ENCODE data around the gene SHC1.

SHC1 gene

DNA sequence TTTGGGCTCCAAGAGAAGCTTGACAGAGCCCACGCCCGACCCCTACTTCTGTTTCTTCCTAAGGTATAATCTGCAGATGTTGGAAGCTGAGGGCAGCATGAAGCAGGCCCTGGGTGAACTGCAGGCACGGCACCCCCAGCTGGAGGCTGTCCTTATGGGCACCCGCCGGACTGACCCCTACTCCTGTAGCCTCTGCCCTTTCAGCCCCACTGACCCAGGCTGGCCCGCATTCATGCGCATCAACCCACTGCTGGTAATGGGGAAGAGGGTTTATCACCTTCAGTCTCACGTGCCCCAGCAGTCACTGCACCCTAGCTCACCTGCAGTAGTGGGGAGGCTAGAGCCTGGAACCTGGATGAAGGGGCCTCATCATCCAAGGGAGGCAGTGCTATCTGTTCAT, 19.7 kb upstream of the SHC1 start:
- TF ChIP-seq, protein P1, sequence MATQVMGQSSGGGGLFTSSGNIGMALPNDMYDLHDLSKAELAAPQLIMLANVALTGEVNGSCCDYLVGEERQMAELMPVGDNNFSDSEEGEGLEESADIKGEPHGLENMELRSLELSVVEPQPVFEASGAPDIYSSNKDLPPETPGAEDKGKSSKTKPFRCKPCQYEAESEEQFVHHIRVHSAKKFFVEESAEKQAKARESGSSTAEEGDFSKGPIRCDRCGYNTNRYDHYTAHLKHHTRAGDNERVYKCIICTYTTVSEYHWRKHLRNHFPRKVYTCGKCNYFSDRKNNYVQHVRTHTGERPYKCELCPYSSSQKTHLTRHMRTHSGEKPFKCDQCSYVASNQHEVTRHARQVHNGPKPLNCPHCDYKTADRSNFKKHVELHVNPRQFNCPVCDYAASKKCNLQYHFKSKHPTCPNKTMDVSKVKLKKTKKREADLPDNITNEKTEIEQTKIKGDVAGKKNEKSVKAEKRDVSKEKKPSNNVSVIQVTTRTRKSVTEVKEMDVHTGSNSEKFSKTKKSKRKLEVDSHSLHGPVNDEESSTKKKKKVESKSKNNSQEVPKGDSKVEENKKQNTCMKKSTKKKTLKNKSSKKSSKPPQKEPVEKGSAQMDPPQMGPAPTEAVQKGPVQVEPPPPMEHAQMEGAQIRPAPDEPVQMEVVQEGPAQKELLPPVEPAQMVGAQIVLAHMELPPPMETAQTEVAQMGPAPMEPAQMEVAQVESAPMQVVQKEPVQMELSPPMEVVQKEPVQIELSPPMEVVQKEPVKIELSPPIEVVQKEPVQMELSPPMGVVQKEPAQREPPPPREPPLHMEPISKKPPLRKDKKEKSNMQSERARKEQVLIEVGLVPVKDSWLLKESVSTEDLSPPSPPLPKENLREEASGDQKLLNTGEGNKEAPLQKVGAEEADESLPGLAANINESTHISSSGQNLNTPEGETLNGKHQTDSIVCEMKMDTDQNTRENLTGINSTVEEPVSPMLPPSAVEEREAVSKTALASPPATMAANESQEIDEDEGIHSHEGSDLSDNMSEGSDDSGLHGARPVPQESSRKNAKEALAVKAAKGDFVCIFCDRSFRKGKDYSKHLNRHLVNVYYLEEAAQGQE (IDR thresholded peaks at IDR 0.05; ENCODE audit: insufficient read depth in 1 of 2, low read depth in 2 of 2, low read length in 2 of 2), result no peak
- no peak for TF ChIP-seq POLR2AphosphoS5 (IDR thresholded peaks at IDR 0.05; ENCODE audit: low read depth, low read length)
- no peak for TF ChIP-seq FOXP2 (optimal IDR thresholded peaks at IDR 0.05; ENCODE audit: borderline replicate concordance, extremely low read depth, extremely low read length, insufficient read depth)
- no peak for TF ChIP-seq TAF1 (IDR thresholded peaks at IDR 0.05; ENCODE audit: borderline replicate concordance, insufficient read depth, low read length)
- TF ChIP-seq SIN3A (IDR thresholded peaks at IDR 0.05; ENCODE audit: borderline replicate concordance, insufficient read depth, low read length), result no peak

DNA sequence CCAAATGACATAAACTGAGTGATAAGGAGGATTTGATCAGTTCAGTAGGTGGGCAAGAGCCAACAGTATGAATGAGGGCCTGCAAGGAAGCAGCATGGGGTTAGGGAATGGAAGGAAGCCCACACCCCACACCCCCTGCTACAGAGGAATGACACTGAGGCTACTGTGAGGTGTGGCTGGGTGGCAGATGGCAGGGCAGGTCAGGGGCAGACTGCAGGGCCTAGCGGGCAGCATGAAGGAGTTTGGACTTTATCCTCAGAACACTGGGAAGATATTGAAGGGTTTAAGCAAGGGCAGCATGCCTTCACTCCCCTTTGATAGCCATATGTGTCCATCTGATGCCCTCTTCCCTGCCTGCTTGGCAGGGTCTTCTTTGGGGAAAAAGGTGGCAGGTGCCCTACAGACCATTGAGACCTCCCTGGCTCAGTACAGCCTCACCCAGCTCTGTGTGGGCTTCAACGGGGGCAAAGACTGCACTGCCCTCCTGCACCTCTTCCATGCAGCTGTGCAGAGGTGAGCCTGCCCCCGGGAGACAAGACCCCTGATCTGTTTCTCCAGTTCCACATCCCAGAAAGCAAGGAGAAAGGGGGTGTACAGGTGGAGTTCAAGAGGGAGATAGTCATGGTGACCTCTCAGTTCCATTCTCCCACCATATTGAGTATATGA, 18.8 kb upstream of the SHC1 start:
- no peak for TF ChIP-seq TAF1 (IDR thresholded peaks at IDR 0.05; ENCODE audit: borderline replicate concordance, insufficient read depth, low read length)
- TF ChIP-seq POLR2AphosphoS5 (IDR thresholded peaks at IDR 0.05; ENCODE audit: low read depth, low read length), result no peak
- no peak for TF ChIP-seq FOXP2 (optimal IDR thresholded peaks at IDR 0.05; ENCODE audit: borderline replicate concordance, extremely low read depth, extremely low read length, insufficient read depth)
- TF ChIP-seq, protein P1 (IDR thresholded peaks at IDR 0.05; ENCODE audit: insufficient read depth in 1 of 2, low read depth in 2 of 2, low read length in 2 of 2), result no peak
- TF ChIP-seq SIN3A (IDR thresholded peaks at IDR 0.05; ENCODE audit: borderline replicate concordance, insufficient read depth, low read length), result no peak

DNA sequence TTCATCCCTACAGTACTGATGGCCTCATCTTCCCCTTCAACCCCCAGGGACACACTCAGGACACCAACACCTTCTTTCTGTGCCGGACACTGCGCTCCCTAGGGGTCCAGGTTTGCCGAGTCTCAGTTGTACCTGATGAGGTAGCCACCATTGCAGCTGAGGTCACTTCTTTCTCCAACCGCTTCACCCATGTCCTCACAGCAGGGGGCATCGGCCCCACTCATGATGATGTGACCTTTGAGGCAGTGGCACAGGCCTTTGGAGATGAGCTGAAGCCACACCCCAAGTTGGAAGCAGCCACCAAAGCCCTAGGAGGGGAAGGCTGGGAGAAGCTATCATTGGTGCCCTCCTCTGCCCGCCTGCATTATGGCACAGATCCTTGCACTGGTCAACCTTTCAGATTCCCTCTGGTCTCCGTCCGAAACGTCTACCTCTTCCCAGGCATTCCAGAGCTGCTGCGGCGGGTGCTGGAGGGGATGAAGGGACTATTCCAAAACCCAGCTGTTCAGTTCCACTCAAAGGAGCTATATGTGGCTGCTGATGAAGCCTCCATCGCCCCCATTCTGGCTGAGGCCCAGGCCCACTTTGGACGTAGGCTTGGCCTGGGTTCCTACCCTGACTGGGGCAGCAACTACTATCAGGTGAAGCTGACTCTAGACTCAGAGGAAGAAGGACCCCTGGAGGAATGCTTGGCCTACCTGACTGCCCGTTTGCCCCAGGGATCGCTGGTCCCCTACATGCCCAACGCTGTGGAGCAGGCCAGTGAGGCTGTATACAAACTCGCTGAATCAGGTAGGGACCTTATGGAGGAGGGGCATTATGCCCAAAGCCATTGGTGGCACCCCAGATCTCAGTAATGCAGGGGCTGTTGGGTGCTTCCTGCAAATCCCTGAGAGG, 17.8 kb upstream of the SHC1 start:
- no peak for TF ChIP-seq TAF1 (IDR thresholded peaks at IDR 0.05; ENCODE audit: borderline replicate concordance, insufficient read depth, low read length)
- TF ChIP-seq SIN3A (IDR thresholded peaks at IDR 0.05; ENCODE audit: borderline replicate concordance, insufficient read depth, low read length), result no peak
- TF ChIP-seq FOXP2 (optimal IDR thresholded peaks at IDR 0.05; ENCODE audit: borderline replicate concordance, extremely low read depth, extremely low read length, insufficient read depth), result no peak
- TF ChIP-seq POLR2AphosphoS5 (IDR thresholded peaks at IDR 0.05; ENCODE audit: low read depth, low read length), result no peak
- TF ChIP-seq, protein P1 (IDR thresholded peaks at IDR 0.05; ENCODE audit: insufficient read depth in 1 of 2, low read depth in 2 of 2, low read length in 2 of 2), result no peak

- TF ChIP-seq FOXP2 (optimal IDR thresholded peaks at IDR 0.05; ENCODE audit: borderline replicate concordance, extremely low read depth, extremely low read length, insufficient read depth), result no peak
- TF ChIP-seq, protein P1 (IDR thresholded peaks at IDR 0.05; ENCODE audit: insufficient read depth in 1 of 2, low read depth in 2 of 2, low read length in 2 of 2), result no peak
- TF ChIP-seq POLR2AphosphoS5 (IDR thresholded peaks at IDR 0.05; ENCODE audit: low read depth, low read length), result no peak
- no peak for TF ChIP-seq TAF1 (IDR thresholded peaks at IDR 0.05; ENCODE audit: borderline replicate concordance, insufficient read depth, low read length)
- no peak for TF ChIP-seq SIN3A (IDR thresholded peaks at IDR 0.05; ENCODE audit: borderline replicate concordance, insufficient read depth, low read length)
Measured at GRCh38 chr1:154987326-154987725, 16.8 kb upstream of the SHC1 start.
